PC-9 (cell line): Measurements from ENCODE around the gene COL23A1.

Source experiments
- EZH2 ChIP-seq: fragments of 200-600 bp; sonication (generic); IDR thresholded peaks from 2 replicates; pipeline ENCODE4 v1.8.0; 2017; ENCODE audit warnings: antibody characterized with exemption, low read depth
- TF ChIP-seq, protein P1 (sequence below): fragments of 200-600 bp; sonication (generic); conservative IDR thresholded peaks from 2 replicates; pipeline ENCODE4 v1.6.1; 2017; ENCODE audit warnings: mixed run types, antibody characterized with exemption, mild to moderate bottlenecking, moderate library complexity

DNA sequence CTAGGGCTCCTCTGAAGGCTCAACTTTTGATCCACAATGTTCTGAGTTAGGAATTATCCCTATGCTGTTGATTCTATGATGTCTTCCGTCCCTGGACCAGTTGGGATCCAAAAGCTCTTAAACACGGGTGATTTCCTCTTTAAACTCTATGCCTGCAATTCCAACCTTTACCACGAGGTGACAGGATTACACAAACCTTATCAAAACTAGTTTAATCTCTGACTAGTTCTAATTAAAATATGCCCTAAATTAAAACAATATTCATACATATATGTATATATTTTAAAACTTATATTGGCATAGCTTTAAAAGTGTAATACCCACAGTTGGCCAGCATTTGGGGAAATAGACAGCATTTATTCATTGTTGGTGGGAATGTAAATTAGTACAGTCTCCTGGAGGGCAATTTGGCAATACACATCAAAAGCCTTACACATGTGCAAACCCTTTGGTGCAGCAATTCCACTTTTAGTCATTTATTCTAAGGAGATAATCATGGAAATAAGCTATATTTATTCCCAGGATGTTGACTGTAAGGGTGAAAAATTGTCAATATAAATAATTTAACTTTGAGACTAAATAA lies 306.0 kb downstream of the COL23A1 start:
- TF ChIP-seq, protein P1, sequence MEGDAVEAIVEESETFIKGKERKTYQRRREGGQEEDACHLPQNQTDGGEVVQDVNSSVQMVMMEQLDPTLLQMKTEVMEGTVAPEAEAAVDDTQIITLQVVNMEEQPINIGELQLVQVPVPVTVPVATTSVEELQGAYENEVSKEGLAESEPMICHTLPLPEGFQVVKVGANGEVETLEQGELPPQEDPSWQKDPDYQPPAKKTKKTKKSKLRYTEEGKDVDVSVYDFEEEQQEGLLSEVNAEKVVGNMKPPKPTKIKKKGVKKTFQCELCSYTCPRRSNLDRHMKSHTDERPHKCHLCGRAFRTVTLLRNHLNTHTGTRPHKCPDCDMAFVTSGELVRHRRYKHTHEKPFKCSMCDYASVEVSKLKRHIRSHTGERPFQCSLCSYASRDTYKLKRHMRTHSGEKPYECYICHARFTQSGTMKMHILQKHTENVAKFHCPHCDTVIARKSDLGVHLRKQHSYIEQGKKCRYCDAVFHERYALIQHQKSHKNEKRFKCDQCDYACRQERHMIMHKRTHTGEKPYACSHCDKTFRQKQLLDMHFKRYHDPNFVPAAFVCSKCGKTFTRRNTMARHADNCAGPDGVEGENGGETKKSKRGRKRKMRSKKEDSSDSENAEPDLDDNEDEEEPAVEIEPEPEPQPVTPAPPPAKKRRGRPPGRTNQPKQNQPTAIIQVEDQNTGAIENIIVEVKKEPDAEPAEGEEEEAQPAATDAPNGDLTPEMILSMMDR: peak; percentile 72
- no peak for TF ChIP-seq EZH2
